Measurements from ENCODE around the gene PI4K2A.
"Not testable (repeated sequence)": the region's sequence is repeated elsewhere in the genome, so short reads cannot be mapped to it uniquely, and the experiment has no call there.

PI4K2A gene

DNA sequence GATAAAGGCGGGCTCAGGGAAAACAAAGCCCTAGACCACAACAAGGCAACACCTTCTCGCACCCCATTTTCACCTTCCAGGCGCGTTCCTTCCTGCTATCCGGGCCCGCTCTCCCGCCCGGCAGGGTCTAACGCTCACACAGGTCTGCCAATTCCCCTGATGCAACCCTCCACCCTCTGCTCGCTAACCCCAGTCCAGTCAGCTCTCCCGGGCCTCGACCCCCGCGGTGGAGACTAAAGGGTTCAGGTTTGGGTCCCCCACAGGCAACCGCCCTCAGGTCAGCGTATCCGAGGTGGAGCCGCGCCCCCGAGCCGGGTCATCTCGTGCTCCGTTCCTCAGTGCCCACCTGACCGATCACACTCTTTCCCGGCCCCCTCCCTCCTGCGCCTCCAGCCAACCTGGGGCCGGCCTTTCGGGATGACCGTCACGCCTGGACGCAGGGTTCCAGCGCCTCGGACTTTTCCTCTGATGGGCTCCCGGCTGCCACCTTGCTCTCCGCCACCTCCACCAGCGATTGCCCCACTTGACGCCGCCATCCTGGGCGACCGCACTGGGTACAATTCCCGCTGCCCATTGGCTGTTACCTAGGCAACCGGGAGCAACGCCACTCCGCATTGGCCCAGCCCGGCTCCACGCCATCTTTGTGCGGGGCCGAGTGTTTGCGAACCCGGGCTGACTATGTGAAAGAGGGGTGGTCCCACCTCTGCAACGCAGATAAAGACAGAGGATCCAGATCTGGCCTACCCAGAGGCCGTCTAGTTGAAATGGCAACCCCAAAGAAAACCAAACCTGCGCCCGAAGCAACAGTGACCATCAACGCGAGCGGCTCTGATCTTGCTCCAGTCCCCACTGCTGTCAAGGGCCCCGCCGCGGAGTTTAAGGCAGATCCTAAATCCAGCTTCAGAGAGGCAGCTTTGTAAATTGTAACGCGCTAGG lies 7.3 kb upstream of the PI4K2A start, which contains the start of gene MORN4:
MORN4 (minus strand) TSS at position 552 of the 936 bp plus-strand sequence. CDS start 13,847 bp downstream, outside the sequence.
- DNase-seq, result peak; percentile 90 to 92

DNA sequence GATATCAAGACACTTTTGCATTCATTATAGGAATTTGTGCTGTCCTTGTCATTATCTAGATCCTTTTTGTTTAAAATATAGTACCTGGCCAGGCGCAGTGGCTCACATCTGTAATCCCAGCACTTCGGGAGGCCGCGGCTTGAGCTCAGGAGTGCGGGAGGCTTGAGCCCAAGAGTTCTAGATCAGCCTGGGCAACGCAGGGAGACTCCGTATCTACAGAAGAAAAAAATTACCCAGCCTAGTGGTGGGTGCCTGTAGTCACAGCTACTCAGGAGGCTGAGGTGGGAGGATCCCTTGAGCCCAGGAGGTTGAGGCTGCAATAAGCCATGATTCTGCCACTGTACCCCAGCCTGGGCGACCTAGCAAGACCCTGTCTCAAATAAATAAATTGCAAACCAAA lies 6.5 kb upstream of the PI4K2A start:
- peak; percentile 11 to 26 for DNase-seq

GRCh38 chr10:97635577-97635976 lies 4.9 kb upstream of the PI4K2A start:
- DNase-seq, result no peak

GRCh38 chr10:97639090-97639489 lies 1.4 kb upstream of the PI4K2A start:
- DNase-seq, result not testable (repeated sequence)

- DNase-seq, result peak; percentile 27 to 33
Observed at GRCh38 chr10:97640868-97641811, 669 bp downstream of the PI4K2A start.

DNA sequence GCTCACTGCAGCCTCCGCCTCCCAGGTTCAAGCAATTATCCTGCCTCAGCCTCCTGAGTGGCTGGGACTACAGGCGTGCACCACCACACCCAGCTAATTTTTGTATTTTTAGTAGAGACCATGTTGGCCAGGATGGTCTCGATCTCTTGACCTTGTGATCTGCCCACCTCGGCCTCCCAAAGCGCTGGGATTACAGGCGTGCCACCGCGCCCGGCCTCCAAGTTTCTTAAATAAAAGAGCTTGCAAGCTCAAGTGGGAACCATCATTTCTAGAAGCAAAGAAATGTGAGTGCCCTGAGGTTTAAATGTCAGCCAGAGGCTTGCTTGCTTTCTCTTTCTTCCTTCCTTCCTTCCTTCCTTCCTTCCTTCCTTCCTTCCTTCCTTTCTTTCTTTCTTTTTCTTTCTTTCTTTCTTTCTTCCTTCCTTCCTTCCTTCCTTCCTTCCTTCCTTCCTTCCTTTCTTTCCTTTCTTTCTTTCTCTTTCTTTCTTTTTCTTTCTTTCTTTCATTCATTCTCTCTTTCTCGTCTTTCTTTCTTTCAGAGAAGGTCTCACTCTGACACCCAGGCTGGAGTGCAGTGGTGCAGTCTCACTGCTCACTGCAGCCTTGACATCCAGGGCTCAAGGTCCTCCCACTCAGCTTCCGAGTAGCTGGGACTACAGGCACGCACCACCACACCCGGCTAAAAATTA lies 2.1 kb downstream of the PI4K2A start:
- not testable (repeated sequence) for DNase-seq

DNA sequence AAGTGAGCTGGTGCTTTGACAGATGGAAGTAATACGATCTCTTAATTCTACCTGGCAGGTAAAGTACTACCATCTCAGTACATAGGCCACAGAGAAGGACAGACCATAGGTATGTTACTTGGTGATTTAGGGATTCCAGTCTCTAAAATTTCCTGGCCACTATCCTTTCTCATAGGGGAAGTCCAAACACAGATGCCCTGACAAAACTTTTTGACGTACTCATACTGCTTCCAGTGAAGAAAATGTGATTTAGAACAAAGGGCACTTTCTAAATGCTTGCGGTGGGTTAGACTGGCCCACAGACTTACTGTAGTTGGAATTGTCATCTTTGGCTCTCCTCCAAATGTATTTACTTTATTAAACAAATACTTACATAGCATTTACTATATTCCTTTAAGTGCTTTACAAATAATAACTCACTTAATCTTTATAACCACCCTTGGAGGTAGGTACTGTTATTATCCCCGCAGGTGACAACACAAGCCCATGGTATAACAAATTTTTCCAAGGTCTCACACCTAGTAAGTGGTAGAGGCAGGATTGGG lies 3.0 kb downstream of the PI4K2A start:
- DNase-seq, result no peak

GRCh38 chr10:97644936-97645335 lies 4.5 kb downstream of the PI4K2A start:
- no peak for DNase-seq

GRCh38 chr10:97647556-97647955 lies 7.1 kb downstream of the PI4K2A start:
- no peak for DNase-seq

- peak; percentile 23 to 37 for DNase-seq
Observed at GRCh38 chr10:97648562-97649404, 8.3 kb downstream of the PI4K2A start.

GRCh38 chr10:97649405-97649750 lies 8.9 kb downstream of the PI4K2A start:
- DNase-seq, result not testable (repeated sequence)

DNA sequence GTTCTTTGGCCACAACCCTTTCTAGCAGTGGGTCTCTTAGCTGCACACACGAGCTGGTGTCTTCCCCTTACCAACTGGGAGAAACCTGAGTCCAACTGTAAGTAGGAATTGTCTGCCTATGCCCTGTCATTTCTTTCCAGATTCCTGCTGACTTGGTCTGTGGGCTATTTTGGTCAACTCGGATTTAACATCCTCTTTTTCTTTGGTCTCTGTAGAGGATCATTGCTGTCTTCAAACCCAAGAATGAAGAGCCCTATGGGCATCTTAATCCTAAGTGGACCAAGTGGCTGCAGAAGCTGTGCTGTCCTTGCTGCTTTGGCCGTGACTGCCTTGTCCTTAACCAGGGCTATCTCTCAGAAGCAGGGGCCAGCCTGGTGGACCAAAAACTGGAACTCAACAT lies 10.3 kb downstream of the PI4K2A start:
- DNase-seq, result no peak

DNA sequence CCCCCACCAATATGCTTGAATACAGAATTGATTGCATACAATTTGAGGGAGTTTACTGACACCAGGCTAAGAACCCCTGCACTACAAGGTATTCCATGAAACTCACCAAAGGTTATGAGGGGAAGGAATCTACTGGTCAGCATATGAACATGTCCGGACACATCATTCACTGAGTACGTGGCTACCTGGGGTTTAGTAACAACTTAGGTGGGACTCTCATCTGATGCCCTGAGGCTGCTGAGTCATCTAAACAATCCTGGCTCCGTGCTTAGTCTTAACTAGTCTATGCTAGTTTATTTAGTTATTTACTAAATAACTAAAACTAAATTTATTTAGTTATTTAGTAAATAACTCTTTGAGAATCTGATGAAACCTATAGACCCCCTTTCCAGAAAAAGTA lies 11.3 kb downstream of the PI4K2A start:
- no peak for DNase-seq

GRCh38 chr10:97656777-97657176 lies 16.3 kb downstream of the PI4K2A start:
- no peak for DNase-seq

- DNase-seq, result no peak
Observed at GRCh38 chr10:97659589-97659988, 19.1 kb downstream of the PI4K2A start.

GRCh38 chr10:97664282-97664850 lies 23.9 kb downstream of the PI4K2A start:
- no peak for DNase-seq

DNA sequence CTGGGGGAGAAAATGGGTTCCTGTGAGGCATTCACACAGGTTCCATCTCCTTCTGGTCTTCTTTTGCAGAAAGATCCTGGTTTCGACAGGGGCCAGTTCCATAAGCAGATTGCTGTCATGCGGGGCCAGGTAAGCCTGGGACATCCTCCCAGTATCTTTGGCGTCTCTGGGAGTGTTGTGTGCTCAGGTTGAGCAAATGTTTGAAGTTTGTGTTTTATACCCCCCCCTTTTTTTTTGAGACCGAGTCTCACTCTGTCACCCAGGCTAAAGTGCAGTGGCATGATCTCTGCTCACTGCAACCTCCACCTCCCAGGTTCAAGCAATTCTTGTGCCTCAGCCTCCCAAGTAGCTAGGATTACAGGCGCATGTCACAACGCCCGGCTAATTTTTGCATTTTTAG lies 26.5 kb downstream of the PI4K2A start:
- DNase-seq, result no peak

- DNase-seq, result no peak
Observed at GRCh38 chr10:97667463-97667862, 27.0 kb downstream of the PI4K2A start.

DNA sequence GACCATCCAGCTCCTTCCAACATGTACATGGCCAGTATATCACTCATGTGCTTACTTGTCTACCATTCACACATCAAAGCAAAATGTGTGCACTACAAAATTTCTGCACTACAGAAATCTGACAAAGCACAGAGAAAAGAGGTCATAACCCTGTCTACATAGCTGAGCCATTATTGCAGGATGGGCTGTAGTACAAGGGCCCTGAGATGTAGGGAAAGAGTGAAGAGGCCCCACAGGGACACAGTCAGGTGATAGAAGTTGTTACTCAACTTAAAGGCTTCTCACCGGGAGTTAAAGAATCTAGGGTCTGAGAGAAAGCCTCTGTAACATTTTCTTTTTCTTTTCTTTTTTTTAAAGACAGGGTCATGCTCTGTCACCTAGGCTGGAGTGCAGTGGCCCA lies 29.1 kb downstream of the PI4K2A start:
- no peak for DNase-seq

DNA sequence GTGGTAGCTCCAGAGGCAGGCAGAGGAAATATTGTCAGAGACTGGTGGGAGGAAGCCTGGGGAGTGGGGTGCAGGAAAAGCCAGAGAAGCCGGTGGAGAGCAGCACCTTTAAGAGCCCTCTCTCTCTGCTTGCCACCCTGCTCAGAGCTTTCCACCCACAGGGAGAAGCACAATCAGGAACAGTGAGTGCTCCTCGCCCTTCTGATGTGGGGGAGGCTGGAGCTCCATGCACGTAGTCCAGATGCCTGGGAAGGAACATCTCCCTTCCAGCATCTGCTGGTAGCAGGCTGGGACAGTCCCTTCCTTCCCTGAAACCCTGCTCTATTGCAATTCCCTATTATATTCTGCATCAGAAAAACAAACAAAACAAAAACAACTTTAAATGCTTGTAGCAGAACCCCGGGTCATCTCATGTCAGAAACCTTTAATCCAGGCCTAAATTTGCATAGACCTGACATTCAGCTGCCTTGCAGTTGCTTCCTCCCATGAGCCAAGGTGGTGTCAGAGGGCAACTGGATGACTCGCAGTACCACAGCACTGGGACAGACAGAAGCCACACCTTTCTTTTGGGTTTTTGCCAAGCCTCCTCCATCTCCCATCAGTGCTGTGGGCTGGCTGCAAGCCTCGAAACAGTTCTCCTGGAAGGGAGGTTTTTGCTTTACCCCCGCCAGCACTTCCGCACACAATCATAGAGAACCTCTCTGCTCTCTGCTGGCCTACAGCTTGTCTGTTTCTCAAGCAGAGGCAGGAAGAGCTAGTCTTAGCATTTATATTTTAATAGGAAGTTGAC lies 33.5 kb downstream of the PI4K2A start:
- peak in 1 of 2 experiments; percentile 26 for DNase-seq
